ENCODE results near the gene GBA3. TPM values are rescaled to one million over a fixed set of nuclear protein-coding genes. Genes with fewer than 3 reads are reported as not detected.

GBA3 gene
- total RNA-seq, 4 donors from 2014 or later, result not detected

DNA sequence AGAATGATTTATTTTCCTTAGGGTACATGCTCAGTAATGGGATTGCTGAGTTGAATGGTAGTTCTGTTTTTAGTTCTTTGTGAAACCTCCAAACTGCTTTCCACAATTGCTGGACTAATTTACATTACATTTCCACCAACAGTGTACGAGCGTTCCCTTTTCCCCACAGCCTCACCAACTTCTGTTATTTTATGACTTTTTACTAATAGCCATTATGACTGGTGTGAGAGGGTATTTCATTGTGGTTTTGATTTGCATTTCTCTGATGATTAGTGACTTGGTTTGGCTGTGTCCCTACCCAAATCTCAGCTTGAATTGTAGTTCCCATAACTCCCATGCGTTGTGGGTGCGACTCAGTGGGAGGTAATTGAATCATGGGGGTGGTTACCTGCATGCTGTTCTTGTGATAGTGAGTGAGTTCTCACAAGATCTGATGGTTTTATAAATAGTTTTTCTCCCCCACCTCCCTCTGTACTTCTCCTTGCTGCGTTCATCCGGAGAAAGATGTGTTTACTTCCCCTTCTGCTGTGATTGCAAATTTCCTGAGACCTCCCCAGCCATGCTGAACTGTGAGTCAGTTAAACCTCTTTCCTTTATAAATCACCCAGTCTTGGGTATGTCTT is 95.1 kb downstream of the GBA3 start:
- 77 to 78% methylated on average over 6 of the region's 6 CpGs for WGBS, 2 donors
- Histone ChIP-seq H3K9me3 (no peaks in the 10 kb centered on the region), H3K27ac (no peak overlapping the region)

DNA sequence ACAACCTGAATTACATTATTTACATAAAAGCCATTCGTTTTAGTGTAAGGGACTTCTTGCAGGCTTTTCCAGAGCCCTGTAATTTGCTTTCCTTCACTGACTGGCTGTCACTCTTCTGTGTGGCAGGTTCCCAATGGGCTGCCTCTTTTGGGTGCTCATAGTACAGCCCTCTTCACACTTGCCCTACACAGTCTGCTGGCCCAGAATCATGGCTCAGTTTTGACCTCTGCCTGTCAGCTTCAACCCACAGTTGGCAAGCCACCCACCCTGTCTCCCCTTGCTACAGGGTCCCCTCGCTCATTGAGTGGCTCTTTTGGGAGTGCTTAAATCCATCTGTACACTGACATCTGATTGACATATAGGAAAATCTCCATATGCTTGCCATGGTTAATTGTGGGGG is 97.9 kb downstream of the GBA3 start:
- TF ChIP-seq, protein P1, sequence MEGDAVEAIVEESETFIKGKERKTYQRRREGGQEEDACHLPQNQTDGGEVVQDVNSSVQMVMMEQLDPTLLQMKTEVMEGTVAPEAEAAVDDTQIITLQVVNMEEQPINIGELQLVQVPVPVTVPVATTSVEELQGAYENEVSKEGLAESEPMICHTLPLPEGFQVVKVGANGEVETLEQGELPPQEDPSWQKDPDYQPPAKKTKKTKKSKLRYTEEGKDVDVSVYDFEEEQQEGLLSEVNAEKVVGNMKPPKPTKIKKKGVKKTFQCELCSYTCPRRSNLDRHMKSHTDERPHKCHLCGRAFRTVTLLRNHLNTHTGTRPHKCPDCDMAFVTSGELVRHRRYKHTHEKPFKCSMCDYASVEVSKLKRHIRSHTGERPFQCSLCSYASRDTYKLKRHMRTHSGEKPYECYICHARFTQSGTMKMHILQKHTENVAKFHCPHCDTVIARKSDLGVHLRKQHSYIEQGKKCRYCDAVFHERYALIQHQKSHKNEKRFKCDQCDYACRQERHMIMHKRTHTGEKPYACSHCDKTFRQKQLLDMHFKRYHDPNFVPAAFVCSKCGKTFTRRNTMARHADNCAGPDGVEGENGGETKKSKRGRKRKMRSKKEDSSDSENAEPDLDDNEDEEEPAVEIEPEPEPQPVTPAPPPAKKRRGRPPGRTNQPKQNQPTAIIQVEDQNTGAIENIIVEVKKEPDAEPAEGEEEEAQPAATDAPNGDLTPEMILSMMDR (IDR thresholded peaks at IDR 0.05), result no peak
- TF ChIP-seq POLR2A (IDR thresholded peaks at IDR 0.05) (no peak), EP300 (IDR thresholded peaks at IDR 0.05) (no peak)
- WGBS, 2 donors, result 65 to 74% methylated on average over 2 of the region's 2 CpGs

More for the DNA sequence above, 95.1 kb downstream of the GBA3 start:
- TF ChIP-seq EP300 (IDR thresholded peaks at IDR 0.05) (no peak), POLR2A (IDR thresholded peaks at IDR 0.05) (no peak)
- TF ChIP-seq, protein P1 (IDR thresholded peaks at IDR 0.05), result no peak
- no peak overlapping the region for H3K4me3 ChIP-seq
- H3K27me3 ChIP-seq, result no peaks in the 10 kb centered on the region
- no peaks in the 10 kb centered on the region for H3K4me1 ChIP-seq
- DNase-seq (ENCODE audit: low spot score in 2 of 2), result no peak
- no peaks in the 10 kb centered on the region for H3K36me3 ChIP-seq

DNA sequence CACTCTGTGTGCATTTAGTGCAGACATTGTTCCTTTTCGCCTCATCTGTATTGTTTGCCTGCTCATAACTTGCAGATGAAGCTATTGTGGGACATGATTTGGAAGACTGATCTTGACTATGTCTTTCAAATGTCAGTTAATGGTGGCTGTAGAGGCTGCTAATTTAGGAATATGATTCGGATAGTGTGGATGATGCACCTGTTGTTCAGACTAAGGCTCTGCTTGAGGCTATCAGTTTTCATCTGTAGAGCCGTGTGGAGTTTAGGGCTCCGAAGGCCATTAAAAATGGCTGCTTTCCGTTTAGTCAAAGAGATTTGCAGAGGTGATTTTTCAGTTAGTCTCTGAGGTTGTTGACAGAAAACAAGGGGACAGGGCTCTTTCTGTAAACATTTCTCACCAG is 102.0 kb downstream of the GBA3 start:
- H3K36me3 ChIP-seq, result no peaks in the 10 kb centered on the region
- no peak for DNase-seq (ENCODE audit: low spot score in 2 of 2)
- H3K4me1 ChIP-seq, result no peaks in the 10 kb centered on the region
- no peak overlapping the region for H3K4me3 ChIP-seq
- H3K9me3 ChIP-seq, result no peaks in the 10 kb centered on the region
- TF ChIP-seq, protein P1 (IDR thresholded peaks at IDR 0.05), result no peak
- no peak for TF ChIP-seq POLR2A (IDR thresholded peaks at IDR 0.05)
- TF ChIP-seq EP300 (IDR thresholded peaks at IDR 0.05), result no peak
- no peak overlapping the region for H3K27ac ChIP-seq
- H3K27me3 ChIP-seq, result no peaks in the 10 kb centered on the region
- 77 to 79% methylated on average over 5 of the region's 5 CpGs for WGBS, 2 donors

More for the DNA sequence above, 97.9 kb downstream of the GBA3 start:
- no peak overlapping the region for H3K4me3 ChIP-seq
- H3K9me3 ChIP-seq, result no peaks in the 10 kb centered on the region
- H3K4me1 ChIP-seq, result no peaks in the 10 kb centered on the region
- no peaks in the 10 kb centered on the region for H3K36me3 ChIP-seq
- DNase-seq (ENCODE audit: low spot score in 2 of 2), result no peak
- no peak overlapping the region for H3K27ac ChIP-seq
- no peaks in the 10 kb centered on the region for H3K27me3 ChIP-seq

DNA sequence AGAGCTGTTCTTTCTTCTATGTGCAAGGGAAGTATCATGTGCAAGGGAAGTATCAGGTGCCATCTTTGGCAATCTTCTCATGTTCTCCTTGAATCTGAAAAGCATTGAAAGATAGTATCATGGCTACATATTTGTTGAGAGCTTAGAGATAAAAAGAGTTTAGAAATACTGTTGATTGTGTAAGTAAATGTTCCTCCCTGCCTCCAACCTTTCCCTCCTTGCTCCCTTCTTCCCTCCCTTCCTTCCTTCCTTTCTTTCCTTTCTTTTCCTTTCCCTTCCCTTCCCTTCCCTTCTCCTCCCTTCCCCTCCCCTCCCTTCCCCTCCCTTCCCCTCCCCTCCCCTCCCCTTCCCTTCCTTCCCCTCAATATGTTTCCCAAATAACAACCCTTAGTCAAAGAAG is 108.7 kb downstream of the GBA3 start:
- Histone ChIP-seq H3K27ac (no peak overlapping the region), H3K4me3 (no peak overlapping the region), H3K27me3 (no peaks in the 10 kb centered on the region), H3K36me3 (no peaks in the 10 kb centered on the region), H3K9me3 (no peaks in the 10 kb centered on the region), H3K4me1 (no peaks in the 10 kb centered on the region)
- no peak for TF ChIP-seq EP300 (IDR thresholded peaks at IDR 0.05)
- no peak for TF ChIP-seq POLR2A (IDR thresholded peaks at IDR 0.05)
- TF ChIP-seq, protein P1 (IDR thresholded peaks at IDR 0.05), result no peak
- no peak for DNase-seq (ENCODE audit: low spot score in 2 of 2)

DNA sequence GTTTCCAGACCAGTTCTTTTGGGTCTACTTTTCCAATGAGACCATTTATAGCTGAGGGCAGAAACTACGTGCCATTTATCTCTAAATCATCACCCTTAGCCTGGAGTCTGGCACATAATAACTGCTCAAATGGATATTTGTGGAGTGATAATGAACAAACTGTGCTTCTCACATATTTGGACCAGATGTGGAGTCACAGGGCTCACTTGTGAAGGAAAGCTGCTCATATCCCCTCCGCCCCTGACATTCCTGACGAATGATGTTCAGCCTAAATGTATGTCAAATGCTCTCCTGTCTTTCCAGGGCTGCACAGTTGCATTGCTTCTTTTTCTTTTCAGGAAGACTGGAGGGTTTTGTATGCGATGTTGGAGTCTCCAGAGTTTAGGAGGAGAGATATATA is 110.1 kb downstream of the GBA3 start:
- Histone ChIP-seq H3K9me3 (no peaks in the 10 kb centered on the region), H3K4me1 (no peaks in the 10 kb centered on the region), H3K4me3 (no peak overlapping the region), H3K27ac (no peak overlapping the region), H3K36me3 (no peaks in the 10 kb centered on the region), H3K27me3 (no peaks in the 10 kb centered on the region)
- DNase-seq (ENCODE audit: low spot score in 2 of 2), result no peak
- no peak for TF ChIP-seq POLR2A (IDR thresholded peaks at IDR 0.05)
- TF ChIP-seq, protein P1 (IDR thresholded peaks at IDR 0.05), result no peak
- TF ChIP-seq EP300 (IDR thresholded peaks at IDR 0.05), result no peak
- WGBS, 2 donors, result 21 to 39% methylated on average over 4 of the region's 4 CpGs
